Hepatocyte (in vitro differentiated cells): ENCODE data around the gene COL4A3.

Experiments used
- EZH2phosphoT487 ChIP-seq: fragments of 200-600 bp; sonication (generic); IDR thresholded peaks from one replicate; pipeline ENCODE4 v1.6.1; 2018; ENCODE audit warnings: antibody characterized with exemption, mild to moderate bottlenecking, low read depth, moderate library complexity; ENCODE audit not compliant: unreplicated experiment, severe bottlenecking
- TF ChIP-seq, protein P1 (sequence below): fragments of 200-600 bp; sonication (generic); IDR thresholded peaks from 2 replicates; pipeline ENCODE4 v1.5.1; 2016; ENCODE audit warnings: antibody characterized with exemption, mild to moderate bottlenecking; ENCODE audit not compliant: poor library complexity

DNA sequence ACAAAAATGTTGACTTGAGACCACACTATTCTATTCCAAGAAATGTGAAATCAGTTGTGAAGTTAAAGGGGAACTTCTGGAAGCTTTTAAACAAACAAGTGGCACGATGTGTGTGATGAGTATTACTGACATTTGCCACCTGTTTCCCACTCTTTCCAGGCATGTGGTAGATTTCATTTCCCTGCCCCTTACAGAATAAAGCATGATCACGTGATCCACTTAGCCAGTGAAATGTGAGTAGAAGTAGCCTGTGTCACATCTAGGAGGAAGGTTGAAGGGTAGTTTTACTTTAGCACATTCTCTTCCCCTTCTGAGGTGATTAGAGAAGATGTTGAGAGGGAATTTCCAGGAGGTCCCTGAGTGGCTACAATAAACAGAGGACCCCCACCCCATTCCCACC, 4.3 kb upstream of the COL4A3 start:
- TF ChIP-seq, protein P1, sequence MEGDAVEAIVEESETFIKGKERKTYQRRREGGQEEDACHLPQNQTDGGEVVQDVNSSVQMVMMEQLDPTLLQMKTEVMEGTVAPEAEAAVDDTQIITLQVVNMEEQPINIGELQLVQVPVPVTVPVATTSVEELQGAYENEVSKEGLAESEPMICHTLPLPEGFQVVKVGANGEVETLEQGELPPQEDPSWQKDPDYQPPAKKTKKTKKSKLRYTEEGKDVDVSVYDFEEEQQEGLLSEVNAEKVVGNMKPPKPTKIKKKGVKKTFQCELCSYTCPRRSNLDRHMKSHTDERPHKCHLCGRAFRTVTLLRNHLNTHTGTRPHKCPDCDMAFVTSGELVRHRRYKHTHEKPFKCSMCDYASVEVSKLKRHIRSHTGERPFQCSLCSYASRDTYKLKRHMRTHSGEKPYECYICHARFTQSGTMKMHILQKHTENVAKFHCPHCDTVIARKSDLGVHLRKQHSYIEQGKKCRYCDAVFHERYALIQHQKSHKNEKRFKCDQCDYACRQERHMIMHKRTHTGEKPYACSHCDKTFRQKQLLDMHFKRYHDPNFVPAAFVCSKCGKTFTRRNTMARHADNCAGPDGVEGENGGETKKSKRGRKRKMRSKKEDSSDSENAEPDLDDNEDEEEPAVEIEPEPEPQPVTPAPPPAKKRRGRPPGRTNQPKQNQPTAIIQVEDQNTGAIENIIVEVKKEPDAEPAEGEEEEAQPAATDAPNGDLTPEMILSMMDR = no peak
- no peak for TF ChIP-seq EZH2phosphoT487
